Vagina (tissue), 2 donors: ENCODE measurements around the gene AMIGO3.
A peak's percentile ranks its signal among the peaks of the same experiment; 100 is the strongest.

Source experiments
- POLR2AphosphoS5 ChIP-seq, 2 donors: sonication (generic); formaldehyde crosslinking; IDR thresholded peaks; one replicate each; pipeline ENCODE4 v1.9.0; 2017; ENCODE audit warnings: antibody characterized with exemption in 2 of 2, mild to moderate bottlenecking in 2 of 2, low read depth in 1 of 2; ENCODE audit not compliant: insufficient read depth in 1 of 2
- TF ChIP-seq, protein P1 (sequence below), 3 experiments: fragments of 450-650 bp in 2 of 3; fragments of 200-600 bp in 1 of 3; sonication (generic) in 1 of 3; IDR thresholded peaks; one replicate each; pipeline ENCODE4 v1.5.1; 2017 to 2019; ENCODE audit warnings: antibody characterized with exemption in 3 of 3, mild to moderate bottlenecking in 2 of 3, moderate library complexity in 2 of 3

GRCh38 chr3:49719214-49719884 lies at the start of gene AMIGO3:
- TF ChIP-seq POLR2AphosphoS5 (IDR thresholded peaks at IDR 0.05; ENCODE audit: insufficient read depth in 1 of 2, low read depth in 1 of 2) = peak; percentile 81 to 94
- TF ChIP-seq, protein P1, sequence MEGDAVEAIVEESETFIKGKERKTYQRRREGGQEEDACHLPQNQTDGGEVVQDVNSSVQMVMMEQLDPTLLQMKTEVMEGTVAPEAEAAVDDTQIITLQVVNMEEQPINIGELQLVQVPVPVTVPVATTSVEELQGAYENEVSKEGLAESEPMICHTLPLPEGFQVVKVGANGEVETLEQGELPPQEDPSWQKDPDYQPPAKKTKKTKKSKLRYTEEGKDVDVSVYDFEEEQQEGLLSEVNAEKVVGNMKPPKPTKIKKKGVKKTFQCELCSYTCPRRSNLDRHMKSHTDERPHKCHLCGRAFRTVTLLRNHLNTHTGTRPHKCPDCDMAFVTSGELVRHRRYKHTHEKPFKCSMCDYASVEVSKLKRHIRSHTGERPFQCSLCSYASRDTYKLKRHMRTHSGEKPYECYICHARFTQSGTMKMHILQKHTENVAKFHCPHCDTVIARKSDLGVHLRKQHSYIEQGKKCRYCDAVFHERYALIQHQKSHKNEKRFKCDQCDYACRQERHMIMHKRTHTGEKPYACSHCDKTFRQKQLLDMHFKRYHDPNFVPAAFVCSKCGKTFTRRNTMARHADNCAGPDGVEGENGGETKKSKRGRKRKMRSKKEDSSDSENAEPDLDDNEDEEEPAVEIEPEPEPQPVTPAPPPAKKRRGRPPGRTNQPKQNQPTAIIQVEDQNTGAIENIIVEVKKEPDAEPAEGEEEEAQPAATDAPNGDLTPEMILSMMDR (IDR thresholded peaks at IDR 0.05) = peak in 2 of 3 experiments; percentile 23 to 54
